Bronchial epithelial cell (primary cell): ENCODE results near the gene SEC11A. TPM values are rescaled to one million over a fixed set of nuclear protein-coding genes. Genes with fewer than 3 reads are reported as not detected.
"Not testable (repeated sequence)": the region's sequence is repeated elsewhere in the genome, so short reads cannot be mapped to it uniquely, and the experiment has no call there.

ENCODE experiments used
- DNase-seq: peaks from one replicate; pipeline ENCODE4 v3.0.0-alpha.2; 2010; ENCODE audit warnings: low read depth
- FAIRE-seq: peaks from 2 replicates; lab custom pipeline; 2011; peaks lifted over from hg19 to GRCh38; lab: Jason Lieb, UNC
- H3K27me3 ChIP-seq: 2 replicates; pipeline ENCODE4 v1.5.1; 2011; ENCODE audit warnings: low read length; ENCODE audit not compliant: control insufficient read depth, insufficient read depth
- H3K36me3 ChIP-seq: 2 replicates; pipeline ENCODE4 v1.5.1; 2011; ENCODE audit warnings: low read length; ENCODE audit not compliant: control insufficient read depth, insufficient read depth
- H3K4me3 ChIP-seq: 2 replicates; pipeline ENCODE4 v1.5.1; 2011; ENCODE audit warnings: mild to moderate bottlenecking, low read depth, low read length, control low read depth
- total RNA-seq: library from RNA; depleted of rRNA; stranded (reverse); fragments of >200 nt; gene quantifications from 2 replicates; pipeline ENCODE4 v1.2.1, GENCODE V29; 2014
- TF ChIP-seq, protein P1 (sequence below): IDR thresholded peaks from 2 replicates; pipeline ENCODE4 v1.5.1; 2011; ENCODE audit warnings: mild to moderate bottlenecking, moderate library complexity, low read length, control low read depth, inconsistent platforms; ENCODE audit not compliant: insufficient read depth, severe bottlenecking

Gene SEC11A
- total RNA-seq, 1 donor from 2014 or later = 247 TPM

DNA sequence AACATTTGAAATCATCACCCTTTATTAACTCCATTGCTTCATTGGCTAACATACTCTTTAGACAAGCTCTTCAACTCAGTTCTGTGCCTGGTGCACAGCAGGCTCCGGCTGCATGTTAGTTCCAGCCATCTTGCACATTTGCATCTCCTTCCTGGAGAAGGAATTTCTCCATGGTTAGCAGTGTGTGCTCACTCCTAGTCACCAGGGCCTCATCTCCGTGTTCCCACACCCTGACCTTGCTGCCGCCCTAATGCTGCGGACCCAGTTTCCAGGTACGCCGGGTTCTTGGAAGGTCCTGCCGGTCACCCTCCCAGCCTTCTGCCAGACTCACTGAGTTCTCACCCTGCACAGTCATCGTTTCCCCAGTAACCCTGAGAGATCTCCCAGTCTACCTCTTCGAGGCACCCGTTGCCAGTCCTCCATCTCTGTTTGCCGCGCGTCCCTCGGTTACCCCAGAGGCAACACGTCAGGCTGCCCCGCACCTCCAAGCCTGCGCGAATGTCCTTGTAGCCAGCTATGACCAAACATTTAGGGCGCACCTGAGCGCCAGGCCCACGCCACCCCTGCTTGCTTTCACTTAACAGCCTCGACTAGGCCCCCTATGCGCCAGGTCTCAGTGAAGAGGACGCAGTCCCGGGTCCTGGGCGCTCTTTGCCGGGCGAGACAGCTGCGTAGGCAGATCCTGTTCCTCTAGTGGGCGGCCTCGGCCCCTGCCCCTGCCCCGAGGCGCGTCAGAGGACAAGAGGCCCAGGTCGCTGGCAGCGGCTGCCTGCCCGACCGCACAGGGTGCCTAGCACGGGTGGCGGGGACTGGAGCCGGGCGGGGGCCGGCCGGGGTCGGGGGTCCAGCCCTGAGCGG, 31.7 kb upstream of the SEC11A start:
- DNase-seq (peak; percentile 73), FAIRE-seq (no peak)
- TF ChIP-seq, protein P1, sequence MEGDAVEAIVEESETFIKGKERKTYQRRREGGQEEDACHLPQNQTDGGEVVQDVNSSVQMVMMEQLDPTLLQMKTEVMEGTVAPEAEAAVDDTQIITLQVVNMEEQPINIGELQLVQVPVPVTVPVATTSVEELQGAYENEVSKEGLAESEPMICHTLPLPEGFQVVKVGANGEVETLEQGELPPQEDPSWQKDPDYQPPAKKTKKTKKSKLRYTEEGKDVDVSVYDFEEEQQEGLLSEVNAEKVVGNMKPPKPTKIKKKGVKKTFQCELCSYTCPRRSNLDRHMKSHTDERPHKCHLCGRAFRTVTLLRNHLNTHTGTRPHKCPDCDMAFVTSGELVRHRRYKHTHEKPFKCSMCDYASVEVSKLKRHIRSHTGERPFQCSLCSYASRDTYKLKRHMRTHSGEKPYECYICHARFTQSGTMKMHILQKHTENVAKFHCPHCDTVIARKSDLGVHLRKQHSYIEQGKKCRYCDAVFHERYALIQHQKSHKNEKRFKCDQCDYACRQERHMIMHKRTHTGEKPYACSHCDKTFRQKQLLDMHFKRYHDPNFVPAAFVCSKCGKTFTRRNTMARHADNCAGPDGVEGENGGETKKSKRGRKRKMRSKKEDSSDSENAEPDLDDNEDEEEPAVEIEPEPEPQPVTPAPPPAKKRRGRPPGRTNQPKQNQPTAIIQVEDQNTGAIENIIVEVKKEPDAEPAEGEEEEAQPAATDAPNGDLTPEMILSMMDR = no peak
- peak overlapping the region; percentile 91 for H3K4me3 ChIP-seq
- H3K36me3 ChIP-seq = no peaks in the 10 kb centered on the region
- H3K27me3 ChIP-seq = no peaks in the 10 kb centered on the region

DNA sequence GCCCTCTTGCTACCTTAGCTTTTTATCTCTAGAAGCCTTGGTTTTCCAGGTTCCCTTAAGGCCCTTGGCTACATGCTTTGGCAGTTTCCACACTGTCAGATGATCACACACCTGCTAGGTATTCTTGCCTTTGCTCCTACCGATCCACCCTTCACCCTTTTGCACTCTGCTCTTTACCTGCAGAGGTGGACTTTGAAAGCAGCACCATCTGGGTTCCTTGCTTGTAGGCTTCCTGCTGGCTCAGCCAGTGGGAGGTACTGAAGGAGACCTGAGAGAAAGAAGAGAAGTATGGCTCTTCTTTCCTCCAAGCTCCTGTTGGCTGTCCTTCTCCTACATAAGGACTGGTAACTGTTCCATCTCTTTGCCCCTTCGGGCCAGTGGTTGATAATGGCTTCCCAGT, 25.2 kb upstream of the SEC11A start:
- Histone ChIP-seq H3K27me3 (no peaks in the 10 kb centered on the region), H3K4me3 (no peak overlapping the region), H3K36me3 (no peaks in the 10 kb centered on the region)
- FAIRE-seq = no peak
- TF ChIP-seq, protein P1 = no peak
- DNase-seq = no peak

DNA sequence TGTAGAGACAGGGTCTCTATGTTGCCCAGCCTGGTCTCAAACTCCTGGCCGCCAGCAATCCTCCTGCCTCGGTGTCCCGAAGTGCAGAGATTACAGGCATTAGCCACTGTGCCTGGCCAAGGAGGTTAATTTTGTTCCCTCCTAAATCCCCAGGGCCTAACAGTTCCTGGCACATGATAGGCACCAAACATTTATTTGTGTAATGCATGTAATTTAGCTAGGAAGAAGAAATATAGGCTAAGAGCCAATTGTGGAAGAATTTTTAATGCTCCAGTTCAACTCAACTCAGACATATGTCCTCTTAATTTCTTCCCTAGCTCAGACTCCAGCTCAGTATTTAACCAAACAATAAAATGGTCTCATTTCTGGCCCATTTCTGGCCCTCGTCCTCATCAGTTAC, 24.8 kb upstream of the SEC11A start:
- FAIRE-seq (no peak), DNase-seq (no peak)
- no peak overlapping the region for H3K4me3 ChIP-seq
- no peaks in the 10 kb centered on the region for H3K27me3 ChIP-seq
- H3K36me3 ChIP-seq = no peaks in the 10 kb centered on the region
- TF ChIP-seq, protein P1 = no peak

DNA sequence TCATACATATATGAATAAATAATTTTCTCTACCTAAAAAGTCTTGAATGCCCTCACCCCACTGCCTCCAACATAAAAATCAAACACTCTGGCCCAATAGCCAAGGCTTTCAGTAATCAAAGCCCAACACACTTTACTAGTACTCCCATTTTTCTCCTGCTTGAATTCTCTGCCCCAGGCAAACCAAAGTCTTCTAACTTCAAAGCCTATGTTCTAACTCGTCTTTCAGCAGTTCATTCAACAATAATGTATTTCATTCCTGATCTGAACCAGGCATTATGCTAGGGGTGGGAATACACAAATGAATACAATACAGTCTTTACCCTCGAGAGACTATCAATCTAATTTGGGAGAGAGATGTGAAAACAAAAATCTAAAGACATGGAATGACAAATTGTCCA, 21.1 kb upstream of the SEC11A start:
- FAIRE-seq (no peak), DNase-seq (no peak)
- no peak overlapping the region for H3K4me3 ChIP-seq
- H3K36me3 ChIP-seq = no peaks in the 10 kb centered on the region
- no peaks in the 10 kb centered on the region for H3K27me3 ChIP-seq
- TF ChIP-seq, protein P1 = no peak

DNA sequence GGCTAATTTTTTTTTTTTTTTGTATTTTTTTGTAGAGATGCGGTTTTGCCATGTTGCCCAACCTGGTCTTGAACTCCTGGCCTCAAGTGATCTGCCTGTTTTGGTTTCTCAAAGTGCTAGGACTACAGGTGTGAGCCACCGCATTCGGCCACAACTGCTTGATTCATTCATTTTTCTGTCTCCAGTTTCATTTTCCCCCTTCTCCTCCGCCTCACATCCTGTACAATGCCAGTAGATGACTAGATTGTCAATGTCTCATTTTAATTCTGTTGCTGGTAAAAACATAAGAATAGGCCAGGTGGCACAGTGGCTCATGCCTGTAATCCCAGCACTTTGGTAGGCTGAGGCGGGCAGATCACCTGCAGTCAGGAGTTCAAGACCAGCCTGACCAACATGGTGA, 20.4 kb upstream of the SEC11A start:
- FAIRE-seq (no peak), DNase-seq (no peak)
- no peaks in the 10 kb centered on the region for H3K27me3 ChIP-seq
- no peaks in the 10 kb centered on the region for H3K36me3 ChIP-seq
- TF ChIP-seq, protein P1 = no peak
- no peak overlapping the region for H3K4me3 ChIP-seq

DNA sequence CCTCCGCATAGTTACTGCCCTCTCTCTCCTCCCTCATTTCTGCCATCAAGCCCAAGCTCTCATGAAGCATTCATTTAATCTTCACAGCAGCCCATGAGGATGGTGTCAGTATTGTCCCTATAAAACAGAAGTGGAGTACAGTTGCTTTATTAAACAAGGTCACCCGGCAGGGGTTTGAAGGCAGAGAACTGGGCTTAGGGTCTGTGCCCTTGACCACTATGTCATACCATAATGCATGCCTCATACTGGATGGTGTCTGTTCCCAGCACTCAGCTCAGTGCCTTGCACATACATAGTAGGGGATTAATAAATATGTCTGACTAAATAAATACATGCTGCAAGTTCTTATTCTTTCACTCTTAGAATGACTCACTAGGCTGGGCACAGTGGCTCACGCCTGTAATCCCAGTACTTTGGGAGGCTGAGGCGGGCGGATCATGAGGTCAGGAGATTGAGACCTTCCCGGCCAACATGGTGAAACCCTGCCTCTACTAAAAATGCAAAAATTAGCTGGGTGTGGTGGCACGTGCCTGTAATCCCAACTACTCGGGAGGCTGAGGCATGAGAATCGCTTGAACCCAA, 19.6 kb upstream of the SEC11A start:
- FAIRE-seq = not testable (repeated sequence)

More for the DNA sequence above, 19.6 kb upstream of the SEC11A start:
- peak overlapping the region; percentile 26 for H3K4me3 ChIP-seq
- not testable (repeated sequence) for H3K27me3 ChIP-seq, H3K36me3 ChIP-seq
- peak; percentile 81 for DNase-seq
